Measurements from ENCODE around the gene PLA2G4F. TPM values are rescaled to one million over a fixed set of nuclear protein-coding genes. Genes with fewer than 3 reads are reported as not detected.

PLA2G4F gene
- total RNA-seq, 1 donor from 2014 or later, result 1.6 TPM

- no peak for TF ChIP-seq CTCF (IDR thresholded peaks at IDR 0.05; ENCODE audit: insufficient read depth, low read length, severe bottlenecking)
- no peak for DNase-seq (ENCODE audit: low read depth)
- Histone ChIP-seq H3K4me3 (ENCODE audit: low read depth, low read length) (no peak overlapping the region), H3K36me3 (ENCODE audit: control insufficient read depth, insufficient read depth, low read length) (peaks cover 1% of the 10 kb centered on the region), H3K27me3 (ENCODE audit: control insufficient read depth, insufficient read depth, low read length) (no peaks in the 10 kb centered on the region)
- FAIRE-seq, result no peak
Observed at GRCh38 chr15:42150219-42150970, 6.0 kb downstream of the PLA2G4F start.

- no peak for TF ChIP-seq CTCF (IDR thresholded peaks at IDR 0.05; ENCODE audit: insufficient read depth, low read length, severe bottlenecking)
- FAIRE-seq (no peak), DNase-seq (ENCODE audit: low read depth) (no peak)
- H3K36me3 ChIP-seq (ENCODE audit: control insufficient read depth, insufficient read depth, low read length), result peaks cover 1% of the 10 kb centered on the region
- H3K4me3 ChIP-seq (ENCODE audit: low read depth, low read length), result no peak overlapping the region
- H3K27me3 ChIP-seq (ENCODE audit: control insufficient read depth, insufficient read depth, low read length), result no peaks in the 10 kb centered on the region
Observed at GRCh38 chr15:42149493-42150218, 6.8 kb downstream of the PLA2G4F start.

- no peak for TF ChIP-seq CTCF (IDR thresholded peaks at IDR 0.05; ENCODE audit: insufficient read depth, low read length, severe bottlenecking)
- Histone ChIP-seq H3K36me3 (ENCODE audit: control insufficient read depth, insufficient read depth, low read length) (peaks cover 1% of the 10 kb centered on the region), H3K4me3 (ENCODE audit: low read depth, low read length) (no peak overlapping the region), H3K27me3 (ENCODE audit: control insufficient read depth, insufficient read depth, low read length) (no peaks in the 10 kb centered on the region)
- DNase-seq (ENCODE audit: low read depth) (no peak), FAIRE-seq (no peak)
Observed at GRCh38 chr15:42148808-42149492, 7.5 kb downstream of the PLA2G4F start.

GRCh38 chr15:42147431-42147735 lies 9.1 kb downstream of the PLA2G4F start:
- no peaks in the 10 kb centered on the region for H3K36me3 ChIP-seq (ENCODE audit: control insufficient read depth, insufficient read depth, low read length)
- FAIRE-seq, result no peak
- TF ChIP-seq CTCF (IDR thresholded peaks at IDR 0.05; ENCODE audit: insufficient read depth, low read length, severe bottlenecking), result no peak
- H3K4me3 ChIP-seq (ENCODE audit: low read depth, low read length), result no peak overlapping the region
- peaks cover 1% of the 10 kb centered on the region for H3K27me3 ChIP-seq (ENCODE audit: control insufficient read depth, insufficient read depth, low read length)
- no peak for DNase-seq (ENCODE audit: low read depth)

GRCh38 chr15:42146551-42147430 lies 9.6 kb downstream of the PLA2G4F start:
- DNase-seq (ENCODE audit: low read depth) (no peak), FAIRE-seq (no peak)
- Histone ChIP-seq H3K36me3 (ENCODE audit: control insufficient read depth, insufficient read depth, low read length) (no peaks in the 10 kb centered on the region), H3K27me3 (ENCODE audit: control insufficient read depth, insufficient read depth, low read length) (peaks cover 1% of the 10 kb centered on the region), H3K4me3 (ENCODE audit: low read depth, low read length) (no peak overlapping the region)
- TF ChIP-seq CTCF (IDR thresholded peaks at IDR 0.05; ENCODE audit: insufficient read depth, low read length, severe bottlenecking), result no peak

Measured in bronchial epithelial cell (primary cell).